NCI-H526 treated with DMSO at 0.1 percent for 48 hours (cell line): Measurements from ENCODE around the gene SLC9C1.
A peak's percentile ranks its signal among the peaks of the same experiment; 100 is the strongest.

Experiments used
- DNase-seq: peaks from one replicate; lab custom pipeline; 2025; lab: John Stamatoyannopoulos, UW

The SLC9C1 gene

GRCh38 chr3:112111785-112112402, 182.1 kb downstream of the SLC9C1 start:
- peak; percentile 39 for DNase-seq

- DNase-seq, result peak; percentile 49
Observed at GRCh38 chr3:112109322-112109721, 184.7 kb downstream of the SLC9C1 start.

GRCh38 chr3:112104774-112105173, 189.2 kb downstream of the SLC9C1 start:
- no peak for DNase-seq

- no peak for DNase-seq
Observed at GRCh38 chr3:112101916-112102315, 192.1 kb downstream of the SLC9C1 start.

- no peak for DNase-seq
Observed at GRCh38 chr3:112097378-112097777, 196.6 kb downstream of the SLC9C1 start.

- DNase-seq, result no peak
Observed at GRCh38 chr3:112096176-112096575, 197.8 kb downstream of the SLC9C1 start.

- no peak for DNase-seq
Observed at GRCh38 chr3:112095731-112096130, 198.3 kb downstream of the SLC9C1 start.

- DNase-seq, result no peak
Observed at GRCh38 chr3:112093180-112093522, 200.9 kb downstream of the SLC9C1 start.

- DNase-seq, result no peak
Observed at GRCh38 chr3:112092496-112093179, 201.4 kb downstream of the SLC9C1 start.

- DNase-seq, result no peak
Observed at GRCh38 chr3:112090887-112091586, 203.0 kb downstream of the SLC9C1 start.
